Measurements from ENCODE around the gene TGFBR3L.

Gene TGFBR3L

DNA sequence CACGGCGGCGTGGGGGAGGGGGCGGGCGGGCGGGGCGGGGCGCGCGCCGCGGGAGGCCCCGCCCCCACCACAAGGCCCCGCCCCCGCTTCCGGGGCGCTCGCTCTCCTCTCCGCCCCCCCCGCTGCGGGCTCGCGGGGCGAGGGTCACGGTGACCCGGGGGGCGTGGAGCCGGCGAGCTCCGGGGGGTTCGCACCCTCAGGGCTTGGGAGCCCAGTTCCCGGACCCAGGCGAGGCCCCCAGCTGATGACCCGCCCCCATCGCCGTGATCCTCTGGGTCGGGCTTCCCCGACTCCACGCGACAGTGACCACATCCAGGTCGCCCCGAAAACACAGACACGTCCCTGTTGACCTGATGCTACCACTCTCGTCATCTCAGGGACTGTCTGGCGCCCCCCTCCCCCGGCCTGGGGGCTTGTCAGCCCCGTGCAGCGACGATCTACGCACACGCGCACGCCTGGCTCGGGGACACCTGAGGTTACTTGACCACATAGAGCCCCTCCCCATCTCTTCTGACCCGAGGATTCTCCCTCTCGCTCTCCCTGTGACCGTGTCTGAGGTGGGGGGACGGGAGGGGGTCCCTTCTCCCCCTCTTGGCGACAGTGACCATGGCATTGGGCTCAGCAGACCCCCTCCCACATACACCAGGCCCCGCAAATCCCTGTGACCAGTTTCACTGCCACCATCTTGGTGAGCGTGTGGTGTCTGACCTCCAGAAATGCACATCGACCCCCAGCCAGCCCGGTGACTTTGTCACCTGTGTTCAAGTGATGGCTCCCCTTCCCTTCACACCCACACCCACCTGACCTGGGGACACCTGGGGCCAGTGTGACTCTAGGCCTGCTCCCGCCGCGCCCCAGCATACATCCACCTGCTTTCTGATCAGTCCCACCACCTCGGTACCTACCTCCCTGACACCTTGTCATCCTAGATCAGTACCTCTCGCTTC lies 10.3 kb upstream of the TGFBR3L start:
- DNase-seq (ENCODE audit: low read depth in 2 of 2) = no peak

GRCh38 chr19:7905268-7905667 lies 9.4 kb upstream of the TGFBR3L start:
- no peak for DNase-seq (ENCODE audit: low read depth in 2 of 2)

GRCh38 chr19:7905859-7906258 lies 8.8 kb upstream of the TGFBR3L start:
- DNase-seq (ENCODE audit: low read depth in 2 of 2) = no peak

- no peak for DNase-seq (ENCODE audit: low read depth in 2 of 2)
Measured at GRCh38 chr19:7907122-7907521, 7.5 kb upstream of the TGFBR3L start.

GRCh38 chr19:7907544-7907943 lies 7.1 kb upstream of the TGFBR3L start:
- no peak for DNase-seq (ENCODE audit: low read depth in 2 of 2)

DNA sequence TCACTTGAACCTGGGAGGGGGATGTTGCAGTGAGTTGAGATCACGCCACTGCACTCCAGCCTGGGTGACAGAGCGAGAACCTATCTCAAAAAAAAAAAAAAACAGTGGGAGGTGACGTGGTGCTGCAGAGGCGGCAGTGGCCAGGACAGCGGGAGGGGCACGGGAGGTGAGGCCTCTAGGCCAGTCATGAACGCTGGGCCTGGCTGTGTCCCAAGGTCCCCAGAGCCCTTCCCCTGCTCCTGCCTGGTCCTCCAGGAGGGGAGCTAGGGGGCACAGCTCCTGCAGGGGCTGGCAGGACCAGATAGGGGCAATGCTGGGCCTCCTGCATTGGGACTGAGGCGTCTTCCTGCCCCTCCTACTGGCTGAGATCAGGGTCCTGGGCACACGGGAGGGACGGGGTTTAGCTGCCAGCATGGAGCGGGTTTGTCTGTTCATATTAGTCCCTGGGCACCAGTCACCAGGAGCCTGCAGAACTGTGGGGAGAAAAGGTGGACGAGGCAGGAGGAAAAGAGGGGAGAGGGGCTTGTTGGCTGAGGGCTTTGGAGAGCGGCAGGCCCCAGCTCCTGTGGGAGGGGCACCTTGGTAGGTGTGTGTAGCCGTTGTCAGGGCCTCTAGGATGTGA lies 6.4 kb upstream of the TGFBR3L start:
- no peak for DNase-seq (ENCODE audit: low read depth in 2 of 2)

- no peak for DNase-seq (ENCODE audit: low read depth in 2 of 2)
Measured at GRCh38 chr19:7908742-7909461, 5.7 kb upstream of the TGFBR3L start.

- DNase-seq (ENCODE audit: low read depth in 2 of 2) = no peak
Measured at GRCh38 chr19:7909471-7910067, 5.1 kb upstream of the TGFBR3L start.

- no peak for DNase-seq (ENCODE audit: low read depth in 2 of 2)
Measured at GRCh38 chr19:7910321-7911161, 4.1 kb upstream of the TGFBR3L start.

DNA sequence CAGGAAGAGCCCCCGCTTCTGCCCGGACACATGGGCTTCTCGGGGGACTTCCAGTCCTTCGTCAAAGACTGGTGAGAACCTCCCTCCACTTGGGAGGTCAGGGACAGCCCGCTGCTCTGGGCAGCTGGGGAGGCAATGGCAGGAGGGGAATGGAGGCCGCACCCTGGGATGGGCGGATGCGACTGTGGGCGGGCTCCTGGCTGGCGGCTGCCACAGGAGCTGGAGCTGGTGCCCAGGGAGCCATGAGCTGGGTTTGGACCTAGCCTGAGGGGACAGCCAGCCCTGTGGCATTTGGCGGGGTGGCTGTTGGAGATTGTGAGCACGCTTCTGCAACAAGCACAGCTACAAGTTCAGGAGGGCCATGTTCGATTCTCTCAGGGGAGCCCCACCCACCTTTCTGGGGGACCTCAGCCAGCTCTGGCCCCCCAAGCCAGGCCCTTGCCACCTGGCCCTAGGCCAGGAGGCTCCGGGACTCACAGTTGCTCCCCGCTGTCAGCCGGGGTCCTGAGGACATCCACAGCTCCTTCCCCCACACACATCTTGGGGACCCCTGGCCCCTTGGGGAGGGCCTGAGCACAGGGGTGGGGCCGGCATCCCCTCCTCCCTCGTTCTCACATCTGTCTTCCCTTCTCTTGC lies 3.0 kb upstream of the TGFBR3L start:
- DNase-seq (ENCODE audit: low read depth in 2 of 2) = no peak

GRCh38 chr19:7912144-7912696 lies 2.4 kb upstream of the TGFBR3L start:
- no peak for DNase-seq (ENCODE audit: low read depth in 2 of 2)

- no peak for DNase-seq (ENCODE audit: low read depth in 2 of 2)
Measured at GRCh38 chr19:7912697-7913564, 1.7 kb upstream of the TGFBR3L start.

DNA sequence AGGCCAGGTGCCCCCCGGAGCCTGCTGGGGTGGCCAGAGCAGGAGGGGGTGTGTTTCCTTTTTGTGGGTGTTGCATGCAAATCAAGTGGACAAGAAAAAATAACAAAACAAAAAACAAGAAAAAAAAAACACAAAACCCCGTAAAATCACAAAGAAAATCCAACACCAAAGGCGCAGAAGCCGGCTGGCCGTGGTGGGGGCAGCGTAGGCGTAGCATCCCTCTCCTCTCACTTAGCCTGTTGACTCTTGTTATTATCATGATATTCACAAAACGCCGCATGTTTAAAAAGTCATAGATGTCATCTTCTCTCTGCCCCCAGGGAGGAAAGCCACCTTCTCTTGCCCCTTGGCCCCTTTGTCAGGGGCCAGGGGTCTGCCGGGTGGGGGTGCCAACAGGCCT lies 978 bp upstream of the TGFBR3L start:
- DNase-seq (ENCODE audit: low read depth in 2 of 2) = no peak

GRCh38 chr19:7914099-7914498 lies 531 bp upstream of the TGFBR3L start:
- no peak for DNase-seq (ENCODE audit: low read depth in 2 of 2)

GRCh38 chr19:7915250-7916102 lies 846 bp downstream of the TGFBR3L start:
- DNase-seq (ENCODE audit: low read depth in 2 of 2) = no peak

DNA sequence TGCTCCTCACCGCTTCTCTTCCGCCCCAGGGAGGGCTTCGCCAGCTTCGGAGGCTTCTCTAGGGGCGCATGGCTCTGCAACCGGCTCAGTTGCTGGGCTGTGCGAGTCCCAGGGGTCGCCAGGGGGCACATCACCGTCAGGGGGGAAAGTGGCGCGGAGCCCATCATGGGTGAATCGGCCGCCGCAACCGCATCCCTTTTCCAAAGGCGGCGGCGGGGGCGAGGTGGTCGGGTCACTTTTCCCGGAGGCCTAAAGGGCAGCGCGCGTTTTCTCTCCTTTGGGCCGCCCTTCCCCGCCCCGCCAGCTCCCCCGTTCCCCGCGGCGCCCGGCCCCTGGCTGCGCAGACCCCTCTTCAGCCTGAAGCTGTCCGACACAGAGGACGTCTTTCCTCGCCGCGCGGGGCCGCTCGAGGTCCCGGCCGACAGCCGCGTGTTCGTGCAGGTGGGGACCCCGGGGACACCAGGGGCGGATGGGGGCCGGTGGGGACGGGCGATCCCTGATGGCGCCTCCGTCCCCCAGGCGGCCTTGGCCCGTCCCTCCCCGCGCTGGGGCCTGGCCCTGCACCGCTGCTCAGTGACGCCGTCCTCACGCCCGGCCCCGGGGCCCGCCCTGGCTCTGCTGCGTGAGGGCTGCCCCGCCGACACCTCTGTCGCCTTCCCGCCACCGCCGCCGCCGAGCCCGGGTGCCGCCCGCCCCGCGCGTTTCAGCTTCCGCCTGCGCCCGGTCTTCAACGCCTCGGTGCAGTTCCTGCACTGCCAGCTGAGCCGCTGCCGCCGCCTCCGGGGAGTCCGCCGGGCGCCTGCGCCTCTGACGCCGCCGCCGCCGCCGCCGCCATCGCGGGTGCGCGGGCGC lies 1.7 kb downstream of the TGFBR3L start:
- DNase-seq (ENCODE audit: low read depth in 2 of 2) = no peak

- DNase-seq (ENCODE audit: low read depth in 2 of 2) = no peak
Measured at GRCh38 chr19:7916955-7917266, 2.3 kb downstream of the TGFBR3L start.
